GM12878 (cell line): ENCODE measurements around the gene TRIAP1. TPM values are rescaled to one million over a fixed set of nuclear protein-coding genes. Genes with fewer than 3 reads are reported as not detected.

Experiments
- ATF2 ChIP-seq: IDR thresholded peaks from 2 replicates; pipeline ENCODE4 v1.6.1; 2012; ENCODE audit warnings: low read length, inconsistent platforms
- BHLHE40 ChIP-seq, 2 experiments: fragments of 450-650 bp in 1 of 2; IDR thresholded peaks; 2 replicates each; pipeline ENCODE4 v1.6.1; 2011 to 2017; ENCODE audit warnings: low read depth in 2 of 2, borderline replicate concordance in 1 of 2, improper control_type of control experiment in 1 of 2, low read length in 1 of 2, mild to moderate bottlenecking in 1 of 2
- BMI1 ChIP-seq: fragments of 450-650 bp; IDR thresholded peaks from 2 replicates; pipeline ENCODE4 v1.6.1; 2016; ENCODE audit warnings: mild to moderate bottlenecking, moderate library complexity, borderline replicate concordance
- BRCA1 ChIP-seq: IDR thresholded peaks from 2 replicates; pipeline ENCODE4 v1.6.1; 2011; ENCODE audit warnings: low read depth, low read length, improper control_type of control experiment
- CBX5 ChIP-seq: sonication (generic); IDR thresholded peaks from 2 replicates; pipeline ENCODE4 v1.6.1; 2016; ENCODE audit warnings: low read depth, moderate library complexity, mild to moderate bottlenecking, inconsistent platforms
- CHD4 ChIP-seq: fragments of 200-600 bp; sonication (generic); IDR thresholded peaks from 2 replicates; pipeline ENCODE4 v1.6.1; 2016; ENCODE audit warnings: mild to moderate bottlenecking
- EED ChIP-seq: sonication (generic); IDR thresholded peaks from 2 replicates; pipeline ENCODE4 v1.6.1; 2016; ENCODE audit warnings: antibody characterized with exemption, low read depth
- EGR1 ChIP-seq, 2 experiments: IDR thresholded peaks; 1 replicate in 1 of 2; 2 replicates in 1 of 2; pipeline ENCODE4 v1.6.1; 2011 to 2012; ENCODE audit warnings: low read depth in 2 of 2, low read length in 2 of 2, borderline replicate concordance in 1 of 2, mild to moderate bottlenecking in 1 of 2, moderate library complexity in 1 of 2
- ESRRA ChIP-seq: IDR thresholded peaks from 2 replicates; pipeline ENCODE4 v1.6.1; 2012; ENCODE audit warnings: mild to moderate bottlenecking, low read length, improper control_type of control experiment
- FOS ChIP-seq: IDR thresholded peaks from 3 replicates; pipeline ENCODE4 v1.6.1; 2011; ENCODE audit warnings: borderline replicate concordance; ENCODE audit not compliant: insufficient read length; ENCODE audit errors: extremely low read depth
- FOXM1 ChIP-seq: IDR thresholded peaks from 2 replicates; pipeline ENCODE4 v1.6.1; 2012; ENCODE audit warnings: low read depth, mild to moderate bottlenecking, inconsistent platforms, low read length, moderate library complexity
- MLLT1 ChIP-seq: fragments of 450-650 bp; IDR thresholded peaks from 2 replicates; pipeline ENCODE4 v1.6.1; 2016; ENCODE audit warnings: mild to moderate bottlenecking
- MTA3 ChIP-seq: IDR thresholded peaks from 2 replicates; pipeline ENCODE4 v1.6.1; 2012; ENCODE audit warnings: low read length, inconsistent platforms, borderline replicate concordance
- MYB ChIP-seq: fragments of 150-350 bp; IDR thresholded peaks from 2 replicates; pipeline ENCODE4 v1.6.1; 2014; ENCODE audit warnings: mild to moderate bottlenecking, low read depth, low read length, borderline replicate concordance
- NKRF ChIP-seq: fragments of 450-650 bp; conservative IDR thresholded peaks from 2 replicates; pipeline ENCODE4 v1.6.1; 2017; ENCODE audit warnings: mild to moderate bottlenecking, moderate library complexity
- NRF1 ChIP-seq: conservative IDR thresholded peaks from 2 replicates; pipeline ENCODE4 v1.6.1; 2011; ENCODE audit warnings: mild to moderate bottlenecking, low read depth, low read length, improper control_type of control experiment
- PML ChIP-seq: IDR thresholded peaks from 2 replicates; pipeline ENCODE4 v1.6.1; 2012; ENCODE audit warnings: low read length, inconsistent platforms
- POLR2AphosphoS2 ChIP-seq: IDR thresholded peaks from 2 replicates; pipeline ENCODE4 v1.6.1; 2011; ENCODE audit warnings: low read depth, mild to moderate bottlenecking, low read length, improper control_type of control experiment, moderate library complexity
- SMC3 ChIP-seq: IDR thresholded peaks from 2 replicates; pipeline ENCODE4 v1.6.1; 2011; ENCODE audit warnings: low read length, improper control_type of control experiment, borderline replicate concordance
- SREBF2 ChIP-seq: IDR thresholded peaks from 2 replicates; pipeline ENCODE4 v1.6.1; 2012; ENCODE audit warnings: mild to moderate bottlenecking, low read length
- STAT1 ChIP-seq: fragments of 450-650 bp; conservative IDR thresholded peaks from 2 replicates; pipeline ENCODE4 v1.6.1; 2014; ENCODE audit warnings: antibody characterized with exemption, mild to moderate bottlenecking
- TCF7 ChIP-seq: IDR thresholded peaks from 2 replicates; pipeline ENCODE4 v1.6.1; 2014; ENCODE audit warnings: antibody characterized with exemption, borderline replicate concordance
- ZBTB33 ChIP-seq: fragments of 450-650 bp; IDR thresholded peaks from 2 replicates; pipeline ENCODE4 v1.6.1; 2017; ENCODE audit warnings: mild to moderate bottlenecking
- ZNF217 ChIP-seq: fragments of 450-650 bp; IDR thresholded peaks from 2 replicates; pipeline ENCODE4 v1.6.1; 2017; ENCODE audit warnings: antibody characterized with exemption, mild to moderate bottlenecking
- ZNF622 ChIP-seq: fragments of 450-650 bp; IDR thresholded peaks from 2 replicates; pipeline ENCODE4 v1.6.1; 2017; ENCODE audit warnings: mild to moderate bottlenecking, inconsistent platforms
- polyA plus RNA-seq, 11 experiments: library from polyadenylated mRNA; depleted of rRNA in 4 of 11; unstranded in 6 of 11; stranded (reverse) in 5 of 11; fragments of >200 nt; fragmentation: Nextera tagmentation in 4 of 11; fragmentation: Illumina TruSeq in 1 of 11; extraction: Ambion mirVana in 4 of 11; extraction: Trizol in 1 of 11; gene quantifications; 1 replicate in 1 of 11; 2 replicates in 10 of 11; pipeline versions ENCODE4 v1.2.1 to v1.2.3, GENCODE V29; 2011 to 2016; ENCODE audit warnings: inconsistent platforms in 2 of 11, missing spikeins in 2 of 11, low read depth in 1 of 11
- total RNA-seq, 4 experiments: library from RNA; depleted of rRNA in 3 of 4; stranded (reverse); fragments of >200 nt in 3 of 4; fragmentation: Illumina TruSeq in 1 of 4; extraction: Trizol in 1 of 4; gene quantifications; 2 replicates each; pipeline versions ENCODE4 v1.2.1 to v1.2.3, GENCODE V29; 2013 to 2021

TRIAP1 gene
- total and polyA plus RNA-seq, 10 of the 15 experiments (the other 5 are each of a cell fraction or from before 2014, with no cell fraction given) = 44.8 to 346 (median 80.8) TPM

DNA sequence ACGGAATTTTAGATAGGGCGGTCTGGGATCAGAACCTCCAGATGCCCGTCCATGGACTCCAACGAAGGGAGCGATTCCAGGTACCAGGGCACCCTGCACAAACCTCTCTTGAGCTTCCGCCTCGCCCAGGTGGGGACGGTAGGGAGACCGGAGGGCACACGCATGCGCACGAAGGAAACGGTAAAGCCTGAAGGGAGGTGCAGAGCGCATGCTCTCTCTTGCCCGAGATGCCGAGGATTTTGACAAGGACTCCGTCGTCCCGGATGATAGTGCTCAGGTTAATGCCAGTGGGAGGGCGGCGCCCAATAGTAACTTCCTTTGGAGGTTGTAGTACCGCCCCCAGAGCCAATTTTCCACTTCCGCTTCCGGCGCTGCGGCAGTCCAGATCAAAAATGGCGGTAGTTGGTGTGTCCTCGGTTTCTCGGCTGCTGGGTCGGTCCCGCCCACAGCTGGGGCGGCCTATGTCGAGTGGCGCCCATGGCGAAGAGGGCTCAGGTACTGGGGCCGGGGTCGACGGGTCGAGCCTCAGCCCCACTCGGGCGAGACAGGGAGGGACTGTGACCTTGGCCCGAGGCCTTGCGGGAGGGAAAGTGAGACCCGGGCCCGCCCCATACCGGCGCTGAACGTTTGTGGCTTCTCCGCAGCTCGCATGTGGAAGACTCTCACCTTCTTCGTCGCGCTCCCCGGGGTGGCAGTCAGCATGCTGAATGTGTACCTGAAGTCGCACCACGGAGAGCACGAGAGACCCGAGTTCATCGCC is 8.3 kb downstream of the TRIAP1 start, which contains the start of gene COX6A1 (continued):
- TF ChIP-seq CHD4 = no peak
- no peak for TF ChIP-seq ZNF217
- no peak for TF ChIP-seq FOS
- no peak for TF ChIP-seq ZBTB33
- TF ChIP-seq BHLHE40 (IDR thresholded peaks at IDR 0.05; ENCODE audit: borderline replicate concordance in 1 of 2, low read depth in 2 of 2, low read length in 1 of 2) = peak in 1 of 2 experiments; percentile 11; a peak in 1 of 4 replicates
- TF ChIP-seq BMI1 = no peak
- no peak for TF ChIP-seq ATF2
- no peak for TF ChIP-seq MTA3
- no peak for TF ChIP-seq TCF7
- TF ChIP-seq SREBF2 = no peak
- TF ChIP-seq SMC3 = no peak
- no peak for TF ChIP-seq CBX5
- TF ChIP-seq EED = no peak
- TF ChIP-seq EGR1 (IDR thresholded peaks at IDR 0.05; ENCODE audit: borderline replicate concordance in 1 of 2, low read depth in 2 of 2, low read length in 2 of 2) = no peak
- TF ChIP-seq PML = peak; percentile 80
- TF ChIP-seq NRF1 = peak; percentile 98
- TF ChIP-seq MYB = no peak
- no peak; the same call in 1 of the 2 replicates for TF ChIP-seq MLLT1
- TF ChIP-seq ESRRA = no peak; the same call in none of the 2 replicates
- no peak for TF ChIP-seq ZNF622
- no peak for TF ChIP-seq BRCA1
- peak; percentile 77; the same call in 1 of the 2 replicates for TF ChIP-seq POLR2AphosphoS2
- TF ChIP-seq NKRF = peak; percentile 65
- no peak for TF ChIP-seq STAT1
- no peak for TF ChIP-seq FOXM1
